ENCODE results near the gene BRD3.

Gene BRD3

DNA sequence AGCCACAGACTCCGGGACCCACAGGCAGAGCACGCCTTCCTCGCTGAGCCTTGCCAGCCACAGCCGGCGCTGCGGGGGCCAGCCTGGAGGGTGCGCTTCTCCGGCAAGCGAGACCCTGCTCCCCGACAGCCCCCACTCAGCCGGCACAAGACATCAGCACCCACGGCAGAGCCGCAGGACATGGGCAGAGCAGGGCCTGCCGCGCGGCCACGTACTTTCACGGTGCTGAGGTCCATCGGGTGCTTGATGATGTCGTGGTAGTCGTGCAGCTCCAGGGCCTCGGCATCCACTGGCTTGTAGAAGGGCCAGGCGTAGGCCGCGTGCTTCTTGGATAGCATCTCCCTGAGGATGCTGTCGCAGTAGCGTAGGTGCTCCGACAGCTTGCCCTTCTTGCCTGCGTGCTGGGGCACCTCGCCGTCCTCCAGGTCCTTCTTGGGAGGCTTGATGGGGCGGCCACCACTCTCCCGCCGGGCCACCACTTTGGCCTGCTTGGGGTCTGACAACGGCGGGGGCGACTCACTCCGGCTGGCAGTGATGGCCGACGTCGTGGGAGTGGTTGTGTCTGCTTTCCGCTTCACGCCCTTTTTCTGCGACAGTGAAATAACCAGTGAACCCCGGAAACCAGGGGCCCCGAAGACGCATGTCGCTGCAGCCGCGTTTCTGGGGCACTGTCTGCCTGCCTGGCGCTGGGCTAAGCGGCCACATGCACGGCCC lies 19.8 kb downstream of the BRD3 start:
- no peaks in the 10 kb centered on the region for H3K9me3 ChIP-seq
- TF ChIP-seq, protein P1, sequence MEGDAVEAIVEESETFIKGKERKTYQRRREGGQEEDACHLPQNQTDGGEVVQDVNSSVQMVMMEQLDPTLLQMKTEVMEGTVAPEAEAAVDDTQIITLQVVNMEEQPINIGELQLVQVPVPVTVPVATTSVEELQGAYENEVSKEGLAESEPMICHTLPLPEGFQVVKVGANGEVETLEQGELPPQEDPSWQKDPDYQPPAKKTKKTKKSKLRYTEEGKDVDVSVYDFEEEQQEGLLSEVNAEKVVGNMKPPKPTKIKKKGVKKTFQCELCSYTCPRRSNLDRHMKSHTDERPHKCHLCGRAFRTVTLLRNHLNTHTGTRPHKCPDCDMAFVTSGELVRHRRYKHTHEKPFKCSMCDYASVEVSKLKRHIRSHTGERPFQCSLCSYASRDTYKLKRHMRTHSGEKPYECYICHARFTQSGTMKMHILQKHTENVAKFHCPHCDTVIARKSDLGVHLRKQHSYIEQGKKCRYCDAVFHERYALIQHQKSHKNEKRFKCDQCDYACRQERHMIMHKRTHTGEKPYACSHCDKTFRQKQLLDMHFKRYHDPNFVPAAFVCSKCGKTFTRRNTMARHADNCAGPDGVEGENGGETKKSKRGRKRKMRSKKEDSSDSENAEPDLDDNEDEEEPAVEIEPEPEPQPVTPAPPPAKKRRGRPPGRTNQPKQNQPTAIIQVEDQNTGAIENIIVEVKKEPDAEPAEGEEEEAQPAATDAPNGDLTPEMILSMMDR (IDR thresholded peaks at IDR 0.05), result no peak
- H3K27me3 ChIP-seq, result no peaks in the 10 kb centered on the region
- H3K4me1 ChIP-seq (ENCODE audit: control insufficient read depth in 1 of 2, insufficient read depth in 1 of 2, low read depth in 1 of 2, low read length in 1 of 2), result no peaks in the 10 kb centered on the region
- no peak overlapping the region for H3K27ac ChIP-seq
- H3K4me3 ChIP-seq (ENCODE audit: low read depth in 1 of 2, low read length in 1 of 2), result no peak overlapping the region
- H3K36me3 ChIP-seq, result peaks cover 100% of the 10 kb centered on the region

DNA sequence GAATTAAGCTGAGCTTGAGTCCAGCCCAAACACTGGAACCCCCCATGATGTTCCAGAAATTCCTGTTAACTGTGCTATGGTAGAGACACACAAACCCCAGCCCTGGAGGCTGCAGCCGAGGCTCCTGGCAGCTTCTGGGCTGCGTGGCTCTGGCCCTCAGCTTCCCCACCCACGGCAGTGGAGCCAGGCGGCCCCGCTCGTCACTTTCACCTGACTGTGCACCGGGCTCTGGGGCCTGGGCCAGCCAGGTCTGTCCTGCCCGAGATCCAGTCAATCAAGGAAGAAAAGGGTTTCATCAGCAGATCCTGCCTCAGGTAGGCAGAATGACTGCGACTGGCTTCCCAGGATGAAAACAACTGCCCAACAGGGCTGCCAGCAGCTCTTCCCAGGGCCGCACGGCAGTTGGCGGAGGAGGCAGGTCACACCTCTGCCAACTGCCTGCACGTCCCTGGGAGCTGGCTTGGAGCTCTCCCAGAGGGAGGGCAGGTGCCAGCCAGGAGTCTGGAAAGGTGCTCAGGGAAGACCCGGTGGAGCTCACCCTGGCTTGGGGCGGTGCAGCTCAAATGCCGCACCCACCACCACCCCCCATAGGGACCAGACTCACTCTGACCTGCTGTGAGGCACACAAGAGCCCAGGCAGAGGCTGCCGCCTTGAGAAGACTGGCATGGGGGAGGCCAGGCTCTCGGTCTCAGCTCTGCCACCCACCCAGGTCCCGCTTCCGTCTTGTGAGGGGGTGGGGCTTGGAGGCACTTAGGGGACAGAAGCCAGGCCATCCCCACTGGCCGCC lies 20.7 kb downstream of the BRD3 start:
- H3K4me1 ChIP-seq (ENCODE audit: control insufficient read depth in 1 of 2, insufficient read depth in 1 of 2, low read depth in 1 of 2, low read length in 1 of 2), result no peaks in the 10 kb centered on the region
- no peak overlapping the region for H3K4me3 ChIP-seq (ENCODE audit: low read depth in 1 of 2, low read length in 1 of 2)
- no peak overlapping the region for H3K27ac ChIP-seq
- TF ChIP-seq, protein P1 (IDR thresholded peaks at IDR 0.05), result no peak
- H3K36me3 ChIP-seq, result peaks cover 95% of the 10 kb centered on the region
- H3K27me3 ChIP-seq, result no peaks in the 10 kb centered on the region
- no peaks in the 10 kb centered on the region for H3K9me3 ChIP-seq

DNA sequence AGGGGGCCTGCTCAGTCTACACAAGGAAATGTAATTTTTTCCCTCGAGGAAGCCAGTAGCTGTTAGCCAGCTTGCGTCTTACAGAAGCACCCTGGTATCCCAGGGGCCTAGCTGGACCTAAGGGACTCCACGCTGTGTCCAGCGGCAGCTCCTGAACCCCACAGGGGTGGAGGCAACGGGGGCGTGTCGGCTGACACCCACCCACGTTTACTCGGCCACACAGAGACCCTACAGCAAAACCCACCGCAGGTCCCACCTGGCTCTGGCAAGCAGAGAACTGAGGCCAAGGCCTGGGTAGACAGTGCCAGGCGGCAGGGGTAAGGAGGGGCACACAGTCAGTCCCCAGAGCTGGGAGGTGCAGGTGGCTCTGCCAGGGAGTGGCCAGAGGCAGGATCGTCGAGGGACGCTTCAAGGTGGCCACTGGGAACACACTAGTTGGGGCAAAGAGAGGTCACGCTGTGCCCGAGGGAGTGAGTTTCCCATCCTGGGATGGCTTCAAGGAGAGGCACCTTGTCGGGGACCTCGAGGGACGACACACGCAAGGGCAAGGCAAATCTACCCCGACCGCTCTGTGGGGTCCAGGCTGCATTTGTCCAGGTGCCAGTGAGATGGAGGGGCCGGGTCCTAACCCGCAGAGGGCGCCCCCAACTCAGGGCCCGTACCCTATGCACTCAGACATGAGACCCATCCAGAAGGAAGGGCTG lies 21.8 kb downstream of the BRD3 start:
- no peak overlapping the region for H3K27ac ChIP-seq
- H3K4me1 ChIP-seq (ENCODE audit: control insufficient read depth in 1 of 2, insufficient read depth in 1 of 2, low read depth in 1 of 2, low read length in 1 of 2), result no peaks in the 10 kb centered on the region
- peaks cover 95% of the 10 kb centered on the region for H3K36me3 ChIP-seq
- no peak overlapping the region for H3K4me3 ChIP-seq (ENCODE audit: low read depth in 1 of 2, low read length in 1 of 2)
- no peaks in the 10 kb centered on the region for H3K9me3 ChIP-seq
- TF ChIP-seq, protein P1 (IDR thresholded peaks at IDR 0.05), result no peak
- H3K27me3 ChIP-seq, result no peaks in the 10 kb centered on the region

DNA sequence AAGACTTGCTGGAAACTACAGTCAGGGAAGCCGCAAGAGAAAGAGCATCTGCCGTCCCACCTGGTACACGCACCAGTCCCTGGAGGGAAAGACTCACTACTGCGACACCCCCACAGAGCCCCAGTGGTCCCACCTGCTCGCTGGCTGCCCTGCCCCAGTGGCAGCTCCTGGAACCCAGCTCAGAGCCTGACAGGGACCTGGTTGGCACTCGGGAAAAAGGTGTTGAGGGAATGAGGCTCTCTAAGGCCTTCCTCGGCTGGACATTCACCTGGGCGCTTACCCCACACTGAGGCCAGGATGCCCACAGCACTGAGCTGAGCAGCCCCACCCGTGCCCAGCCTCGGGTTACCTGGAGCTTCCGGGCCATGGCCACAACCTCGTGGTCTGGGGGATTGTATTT lies 22.9 kb downstream of the BRD3 start:
- H3K4me3 ChIP-seq (ENCODE audit: low read depth in 1 of 2, low read length in 1 of 2), result no peak overlapping the region
- H3K27ac ChIP-seq, result no peak overlapping the region
- H3K36me3 ChIP-seq, result peaks cover 95% of the 10 kb centered on the region
- TF ChIP-seq, protein P1 (IDR thresholded peaks at IDR 0.05), result no peak
- no peaks in the 10 kb centered on the region for H3K9me3 ChIP-seq
- H3K4me1 ChIP-seq (ENCODE audit: control insufficient read depth in 1 of 2, insufficient read depth in 1 of 2, low read depth in 1 of 2, low read length in 1 of 2), result no peaks in the 10 kb centered on the region
- no peaks in the 10 kb centered on the region for H3K27me3 ChIP-seq

DNA sequence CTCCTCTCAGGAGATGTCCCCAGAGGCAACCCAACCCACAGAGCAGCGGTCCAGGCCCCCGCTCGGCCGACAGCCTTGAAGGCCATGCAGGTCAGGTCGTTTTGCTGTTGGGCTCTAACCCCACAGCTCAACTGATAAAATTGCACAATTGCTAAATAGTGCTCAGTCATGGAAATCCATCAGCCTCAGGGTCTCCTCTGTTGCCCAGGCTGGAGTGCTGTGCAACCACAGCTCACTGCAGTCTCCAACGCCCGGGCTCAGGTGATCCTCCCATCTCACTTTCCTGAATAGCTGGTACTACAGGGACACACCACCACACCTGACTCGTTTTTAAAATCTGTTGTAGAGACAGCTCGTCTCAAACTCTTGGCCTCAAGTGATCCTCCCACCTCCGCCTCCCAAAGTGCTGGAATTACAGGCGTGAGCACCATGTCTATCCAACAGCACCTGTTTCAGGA lies 24.3 kb downstream of the BRD3 start:
- TF ChIP-seq, protein P1 (IDR thresholded peaks at IDR 0.05), result no peak
- no peaks in the 10 kb centered on the region for H3K27me3 ChIP-seq
- H3K27ac ChIP-seq, result no peak overlapping the region
- H3K4me3 ChIP-seq (ENCODE audit: low read depth in 1 of 2, low read length in 1 of 2), result no peak overlapping the region
- H3K4me1 ChIP-seq (ENCODE audit: control insufficient read depth in 1 of 2, insufficient read depth in 1 of 2, low read depth in 1 of 2, low read length in 1 of 2), result no peaks in the 10 kb centered on the region
- no peaks in the 10 kb centered on the region for H3K9me3 ChIP-seq
- peaks cover 95% of the 10 kb centered on the region for H3K36me3 ChIP-seq

Measured in neutrophil (primary cell).